ENCODE results near the gene TBC1D22A.
"Not testable (repeated sequence)": the region's sequence is repeated elsewhere in the genome, so short reads cannot be mapped to it uniquely, and the experiment has no call there.

The TBC1D22A gene

DNA sequence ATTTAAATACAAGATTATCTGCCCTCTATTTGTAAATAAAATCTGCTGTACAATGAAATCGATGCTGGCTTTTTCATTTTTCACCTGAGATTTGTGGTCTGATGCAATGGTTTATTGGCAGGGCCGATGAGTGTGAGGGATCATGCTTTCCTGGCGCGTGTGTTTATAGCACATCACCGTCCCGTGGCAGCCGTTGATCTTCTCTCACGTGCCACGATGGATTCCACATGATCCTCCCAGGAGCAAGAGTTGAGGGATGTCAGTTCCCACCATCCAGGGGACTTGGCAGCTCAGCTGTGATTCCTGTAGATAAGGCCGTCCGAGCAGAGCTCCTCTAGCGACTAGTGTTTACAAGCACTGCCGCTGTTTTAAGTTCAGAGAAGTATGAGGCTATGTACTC is 213.7 kb downstream of the TBC1D22A start:
- DNase-seq (ENCODE audit: low read depth) = no peak
- no peak overlapping the region for H3K4me3 ChIP-seq (ENCODE audit: low read length)
- TF ChIP-seq, protein P1, sequence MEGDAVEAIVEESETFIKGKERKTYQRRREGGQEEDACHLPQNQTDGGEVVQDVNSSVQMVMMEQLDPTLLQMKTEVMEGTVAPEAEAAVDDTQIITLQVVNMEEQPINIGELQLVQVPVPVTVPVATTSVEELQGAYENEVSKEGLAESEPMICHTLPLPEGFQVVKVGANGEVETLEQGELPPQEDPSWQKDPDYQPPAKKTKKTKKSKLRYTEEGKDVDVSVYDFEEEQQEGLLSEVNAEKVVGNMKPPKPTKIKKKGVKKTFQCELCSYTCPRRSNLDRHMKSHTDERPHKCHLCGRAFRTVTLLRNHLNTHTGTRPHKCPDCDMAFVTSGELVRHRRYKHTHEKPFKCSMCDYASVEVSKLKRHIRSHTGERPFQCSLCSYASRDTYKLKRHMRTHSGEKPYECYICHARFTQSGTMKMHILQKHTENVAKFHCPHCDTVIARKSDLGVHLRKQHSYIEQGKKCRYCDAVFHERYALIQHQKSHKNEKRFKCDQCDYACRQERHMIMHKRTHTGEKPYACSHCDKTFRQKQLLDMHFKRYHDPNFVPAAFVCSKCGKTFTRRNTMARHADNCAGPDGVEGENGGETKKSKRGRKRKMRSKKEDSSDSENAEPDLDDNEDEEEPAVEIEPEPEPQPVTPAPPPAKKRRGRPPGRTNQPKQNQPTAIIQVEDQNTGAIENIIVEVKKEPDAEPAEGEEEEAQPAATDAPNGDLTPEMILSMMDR (IDR thresholded peaks at IDR 0.05; ENCODE audit: insufficient read depth, low read depth, low read length, missing control alignments) = no peak

GRCh38 chr22:46976598-46976997 is 214.1 kb downstream of the TBC1D22A start:
- H3K4me3 ChIP-seq (ENCODE audit: low read length) = no peak overlapping the region
- TF ChIP-seq, protein P1 (IDR thresholded peaks at IDR 0.05; ENCODE audit: insufficient read depth, low read depth, low read length, missing control alignments) = no peak
- no peak for DNase-seq (ENCODE audit: low read depth)

GRCh38 chr22:46977656-46978343 is 215.3 kb downstream of the TBC1D22A start:
- TF ChIP-seq, protein P1 (IDR thresholded peaks at IDR 0.05; ENCODE audit: insufficient read depth, low read depth, low read length, missing control alignments) = no peak
- no peak overlapping the region for H3K4me3 ChIP-seq (ENCODE audit: low read length)
- DNase-seq (ENCODE audit: low read depth) = peak; percentile 65

- DNase-seq (ENCODE audit: low read depth); H3K4me3 ChIP-seq (ENCODE audit: low read length): not testable (repeated sequence)
Measured at GRCh38 chr22:46978668-46979067, 216.2 kb downstream of the TBC1D22A start.

DNA sequence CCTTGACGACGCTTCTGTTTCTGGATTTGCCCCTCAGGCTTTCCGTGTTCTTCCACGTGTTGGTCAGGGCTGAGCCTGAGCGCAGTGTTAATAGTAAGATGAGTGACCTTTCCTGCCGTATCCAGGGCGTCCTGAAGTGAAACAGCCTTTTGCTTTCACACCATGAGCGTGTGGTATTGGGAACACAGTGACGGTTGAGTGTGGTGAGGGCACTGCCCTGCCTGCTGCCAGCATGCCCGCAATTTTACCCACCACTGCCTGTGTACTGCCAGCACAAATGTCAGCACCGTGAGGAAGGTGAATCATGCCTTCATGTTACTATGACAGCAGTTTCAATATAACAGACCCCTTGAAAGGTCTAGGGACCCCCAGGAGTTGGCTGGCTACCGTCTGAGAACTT is 217.1 kb downstream of the TBC1D22A start:
- TF ChIP-seq, protein P1 (IDR thresholded peaks at IDR 0.05; ENCODE audit: insufficient read depth, low read depth, low read length, missing control alignments) = no peak
- no peak overlapping the region for H3K4me3 ChIP-seq (ENCODE audit: low read length)
- DNase-seq (ENCODE audit: low read depth) = no peak

DNA sequence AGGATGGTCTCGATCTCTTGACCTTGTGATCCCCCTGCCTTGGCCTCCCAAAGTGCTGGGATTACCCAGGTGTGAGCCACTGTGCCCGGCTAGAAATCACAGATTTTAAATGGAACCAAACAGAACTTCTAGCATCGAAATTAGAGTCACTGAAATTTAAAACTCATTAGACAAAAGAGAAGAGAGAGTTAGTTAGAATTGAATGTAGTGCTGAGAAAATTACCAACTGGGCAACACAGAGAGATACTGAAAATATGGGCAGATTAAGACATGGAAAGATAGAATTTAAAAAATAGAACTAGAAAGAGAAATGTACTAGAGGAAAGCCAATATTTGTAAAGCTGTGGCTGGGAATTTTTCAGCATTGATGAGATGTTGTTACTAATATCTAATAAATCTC is 217.9 kb downstream of the TBC1D22A start:
- no peak for DNase-seq (ENCODE audit: low read depth)
- TF ChIP-seq, protein P1 (IDR thresholded peaks at IDR 0.05; ENCODE audit: insufficient read depth, low read depth, low read length, missing control alignments) = no peak
- H3K4me3 ChIP-seq (ENCODE audit: low read length) = no peak overlapping the region

DNA sequence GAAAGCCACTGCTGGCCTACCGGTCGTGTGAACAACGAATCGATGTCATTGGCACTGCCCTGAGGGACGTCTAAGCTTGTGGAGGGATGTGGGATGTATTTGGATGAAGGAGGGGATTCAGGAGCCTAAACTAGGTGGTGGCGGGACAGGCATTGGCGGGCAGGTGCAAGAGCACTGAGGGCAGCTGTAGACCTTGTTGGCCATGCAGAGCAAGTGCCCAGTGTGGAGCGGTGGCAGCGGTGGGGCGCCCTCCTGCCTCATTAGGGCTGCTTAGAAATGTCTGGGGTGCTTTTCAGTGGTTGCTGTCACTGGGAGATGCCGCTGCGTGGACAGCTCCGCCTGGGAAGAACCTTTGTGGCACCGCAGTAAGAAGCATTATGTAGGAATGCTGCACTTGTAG is 220.2 kb downstream of the TBC1D22A start:
- no peak for DNase-seq (ENCODE audit: low read depth)
- TF ChIP-seq, protein P1 (IDR thresholded peaks at IDR 0.05; ENCODE audit: insufficient read depth, low read depth, low read length, missing control alignments) = no peak
- no peak overlapping the region for H3K4me3 ChIP-seq (ENCODE audit: low read length)

Measured in epithelial cell of esophagus (primary cell).